Stimulated activated CD4-positive, alpha-beta T cell treated with anti-CD3 and anti-CD28 coated beads, Interleukin-1b, Interleukin-23, amount 100 ng/mL, for 4 hours (primary cell): ENCODE data around the gene CRYZL1.

ENCODE experiments used
- DNase-seq, 2 donors: peaks; one replicate each; pipeline ENCODE4 v3.0.0-alpha.2; 2020; ENCODE audit warnings: low read depth in 2 of 2

The CRYZL1 gene

DNA sequence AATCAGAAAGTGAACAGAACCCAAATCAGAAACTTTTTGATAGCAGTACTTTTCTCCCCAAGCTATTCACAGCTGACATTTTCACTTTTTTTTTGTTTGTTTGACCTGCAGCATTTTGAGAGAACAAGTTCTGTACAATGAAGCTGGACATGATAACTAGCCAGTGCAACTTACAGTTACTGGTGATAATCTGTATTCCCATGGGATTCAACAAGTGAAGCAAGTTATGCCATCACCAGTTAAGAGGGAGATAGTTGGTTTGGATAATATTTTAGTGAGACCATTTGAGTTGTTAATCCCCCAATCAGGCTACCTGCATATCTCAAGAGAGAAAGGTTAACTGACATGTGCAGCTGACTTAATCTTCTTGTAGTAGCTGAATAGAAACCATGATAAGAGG is 80.6 kb downstream of the CRYZL1 start:
- no peak for DNase-seq

DNA sequence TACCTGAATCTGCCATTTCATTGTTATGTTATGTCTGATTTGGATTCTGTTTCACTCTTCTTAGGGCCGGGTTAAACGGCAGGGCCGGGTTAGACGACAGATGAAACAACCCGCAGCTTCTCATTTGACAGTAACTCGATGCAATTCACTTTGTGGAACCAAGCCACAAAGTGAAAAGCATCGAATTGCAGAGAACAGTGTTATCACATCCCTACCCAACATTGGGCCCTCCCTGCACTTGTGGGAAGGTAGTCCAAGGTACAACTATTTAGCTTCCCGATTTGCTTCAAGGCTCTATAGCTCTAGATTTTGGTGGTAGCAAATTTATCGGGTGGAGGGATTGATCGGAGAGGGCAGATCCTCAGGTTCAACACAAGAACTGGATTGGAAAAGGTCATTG is 81.7 kb downstream of the CRYZL1 start:
- DNase-seq = no peak

DNA sequence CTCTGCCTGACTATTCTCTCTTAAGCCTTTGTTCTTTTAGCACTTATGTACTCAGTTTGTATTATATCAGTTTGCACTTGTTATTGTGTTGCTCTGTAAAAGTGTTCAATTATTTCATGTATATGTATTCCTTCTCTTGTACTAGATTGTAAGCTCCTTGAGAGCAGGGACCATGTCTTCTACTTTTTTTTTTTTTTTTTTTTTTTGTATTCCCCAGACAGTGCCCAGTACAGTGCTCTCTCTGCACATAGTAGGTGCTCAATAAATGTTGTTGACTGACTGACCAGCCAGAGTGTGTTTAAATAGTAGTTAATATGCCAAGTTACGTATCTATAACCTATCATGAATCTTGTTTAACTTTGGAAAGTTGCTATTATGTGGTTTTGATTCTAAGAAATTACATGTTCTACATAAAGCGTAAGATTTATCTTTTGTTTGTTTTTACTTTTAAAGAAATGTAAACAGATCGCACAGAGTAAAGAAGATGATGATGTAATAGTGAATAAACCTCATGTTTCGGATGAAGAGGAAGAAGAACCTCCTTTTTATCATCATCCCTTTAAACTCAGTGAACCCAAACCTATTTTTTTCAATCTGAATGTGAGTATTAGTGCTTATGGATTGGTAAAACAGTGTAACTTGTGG is 82.6 kb downstream of the CRYZL1 start:
- no peak for DNase-seq

DNA sequence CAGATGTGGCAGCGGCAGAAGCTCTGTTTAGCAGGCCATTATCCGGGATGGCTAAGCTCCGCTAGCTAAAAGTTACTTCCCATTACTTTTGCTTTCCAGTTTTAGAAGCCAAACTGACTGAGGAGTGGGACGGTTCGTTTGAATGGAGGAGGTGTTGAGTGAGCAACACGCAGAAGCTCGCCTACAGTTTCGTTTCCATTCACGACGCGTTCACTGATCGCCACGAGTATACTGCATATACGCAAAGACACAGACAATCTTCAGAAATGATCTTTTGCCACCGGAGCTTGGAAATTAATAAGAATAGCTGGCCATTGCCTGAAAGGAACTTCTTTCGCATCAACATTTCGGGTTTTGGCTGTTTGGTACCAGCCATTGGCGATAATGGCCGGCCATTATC is 84.1 kb downstream of the CRYZL1 start:
- DNase-seq = no peak

DNA sequence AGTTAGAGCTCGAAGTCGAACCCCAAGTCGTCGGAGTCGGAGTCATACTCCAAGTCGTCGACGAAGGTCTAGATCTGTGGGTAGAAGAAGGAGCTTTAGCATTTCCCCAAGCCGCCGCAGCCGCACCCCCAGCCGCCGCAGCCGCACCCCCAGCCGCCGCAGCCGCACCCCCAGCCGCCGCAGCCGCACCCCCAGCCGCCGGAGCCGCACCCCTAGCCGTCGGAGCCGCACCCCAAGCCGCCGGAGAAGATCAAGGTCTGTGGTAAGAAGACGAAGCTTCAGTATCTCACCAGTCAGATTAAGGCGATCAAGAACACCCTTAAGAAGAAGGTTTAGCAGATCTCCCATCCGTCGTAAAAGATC is 86.6 kb downstream of the CRYZL1 start:
- no peak for DNase-seq

DNA sequence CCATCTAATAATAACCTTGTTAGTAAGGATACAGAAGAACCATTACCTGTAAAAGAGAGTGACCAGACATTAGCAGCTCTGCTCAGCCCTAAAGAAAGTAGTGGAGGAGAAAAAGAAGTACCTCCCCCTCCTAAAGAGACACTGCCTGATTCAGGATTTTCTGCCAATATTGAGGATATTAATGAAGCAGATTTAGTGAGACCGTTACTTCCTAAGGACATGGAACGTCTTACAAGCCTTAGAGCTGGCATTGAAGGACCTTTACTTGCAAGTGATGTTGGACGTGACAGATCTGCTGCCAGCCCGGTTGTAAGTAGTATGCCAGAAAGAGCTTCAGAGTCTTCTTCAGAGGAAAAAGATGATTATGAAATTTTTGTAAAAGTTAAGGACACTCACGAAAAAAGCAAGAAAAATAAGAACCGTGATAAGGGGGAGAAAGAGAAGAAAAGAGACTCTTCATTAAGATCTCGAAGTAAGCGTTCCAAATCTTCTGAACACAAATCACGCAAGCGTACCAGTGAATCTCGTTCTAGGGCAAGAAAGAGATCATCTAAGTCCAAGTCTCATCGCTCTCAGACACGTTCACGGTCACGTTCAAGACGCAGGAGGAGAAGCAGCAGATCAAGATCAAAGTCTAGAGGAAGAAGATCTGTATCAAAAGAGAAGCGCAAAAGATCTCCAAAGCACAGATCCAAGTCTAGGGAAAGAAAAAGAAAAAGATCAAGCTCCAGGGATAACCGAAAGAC is 87.1 kb downstream of the CRYZL1 start:
- DNase-seq = no peak

DNA sequence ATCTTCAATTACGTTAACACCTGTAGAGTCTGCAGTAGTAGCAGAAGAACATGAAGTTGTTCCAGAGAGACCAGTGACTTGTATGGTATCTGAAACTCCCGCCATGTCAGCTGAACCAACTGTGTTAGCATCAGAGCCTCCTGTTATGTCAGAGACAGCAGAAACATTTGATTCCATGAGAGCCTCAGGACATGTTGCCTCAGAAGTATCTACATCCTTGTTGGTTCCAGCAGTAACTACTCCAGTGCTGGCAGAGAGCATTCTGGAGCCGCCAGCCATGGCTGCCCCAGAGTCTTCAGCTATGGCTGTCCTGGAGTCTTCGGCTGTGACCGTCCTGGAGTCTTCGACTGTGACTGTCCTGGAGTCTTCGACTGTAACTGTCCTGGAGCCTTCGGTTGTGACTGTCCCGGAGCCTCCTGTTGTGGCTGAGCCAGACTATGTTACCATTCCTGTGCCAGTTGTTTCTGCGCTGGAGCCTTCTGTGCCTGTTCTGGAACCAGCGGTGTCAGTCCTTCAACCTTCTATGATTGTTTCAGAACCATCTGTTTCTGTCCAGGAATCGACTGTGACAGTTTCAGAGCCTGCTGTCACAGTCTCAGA is 88.4 kb downstream of the CRYZL1 start:
- DNase-seq = no peak

DNA sequence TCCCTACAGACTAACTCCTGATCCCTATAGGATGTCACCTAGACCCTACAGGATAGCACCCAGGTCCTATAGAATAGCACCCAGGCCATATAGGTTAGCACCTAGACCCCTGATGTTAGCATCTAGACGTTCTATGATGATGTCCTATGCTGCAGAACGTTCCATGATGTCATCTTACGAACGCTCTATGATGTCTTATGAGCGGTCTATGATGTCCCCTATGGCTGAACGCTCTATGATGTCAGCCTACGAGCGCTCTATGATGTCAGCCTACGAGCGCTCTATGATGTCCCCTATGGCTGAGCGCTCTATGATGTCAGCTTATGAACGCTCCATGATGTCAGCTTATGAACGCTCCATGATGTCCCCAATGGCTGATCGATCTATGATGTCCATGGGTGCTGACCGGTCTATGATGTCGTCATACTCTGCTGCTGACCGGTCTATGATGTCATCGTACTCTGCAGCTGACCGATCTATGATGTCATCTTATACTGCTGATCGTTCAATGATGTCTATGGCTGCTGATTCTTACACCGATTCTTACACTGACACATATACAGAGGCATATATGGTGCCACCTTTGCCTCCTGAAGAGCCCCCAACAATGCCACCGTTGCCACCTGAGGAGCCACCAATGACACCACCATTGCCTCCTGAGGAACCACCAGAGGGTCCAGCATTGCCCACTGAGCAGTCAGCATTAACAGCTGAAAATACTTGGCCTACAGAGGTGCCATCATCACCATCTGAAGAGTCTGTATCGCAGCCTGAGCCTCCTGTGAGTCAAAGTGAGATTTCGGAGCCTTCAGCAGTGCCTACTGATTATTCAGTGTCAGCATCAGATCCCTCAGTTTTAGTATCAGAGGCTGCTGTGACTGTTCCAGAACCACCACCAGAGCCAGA is 89.2 kb downstream of the CRYZL1 start:
- no peak for DNase-seq

DNA sequence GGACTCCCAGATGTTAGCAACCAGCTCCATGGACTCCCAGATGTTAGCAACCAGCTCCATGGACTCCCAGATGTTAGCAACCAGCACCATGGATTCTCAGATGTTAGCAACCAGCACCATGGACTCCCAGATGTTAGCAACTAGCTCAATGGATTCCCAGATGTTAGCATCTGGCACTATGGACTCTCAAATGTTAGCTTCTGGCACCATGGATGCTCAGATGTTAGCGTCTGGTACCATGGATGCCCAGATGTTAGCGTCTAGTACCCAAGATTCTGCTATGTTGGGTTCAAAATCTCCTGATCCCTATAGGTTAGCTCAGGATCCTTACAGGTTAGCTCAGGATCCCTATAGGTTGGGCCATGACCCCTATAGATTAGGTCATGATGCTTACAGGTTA is 89.9 kb downstream of the CRYZL1 start:
- no peak for DNase-seq

DNA sequence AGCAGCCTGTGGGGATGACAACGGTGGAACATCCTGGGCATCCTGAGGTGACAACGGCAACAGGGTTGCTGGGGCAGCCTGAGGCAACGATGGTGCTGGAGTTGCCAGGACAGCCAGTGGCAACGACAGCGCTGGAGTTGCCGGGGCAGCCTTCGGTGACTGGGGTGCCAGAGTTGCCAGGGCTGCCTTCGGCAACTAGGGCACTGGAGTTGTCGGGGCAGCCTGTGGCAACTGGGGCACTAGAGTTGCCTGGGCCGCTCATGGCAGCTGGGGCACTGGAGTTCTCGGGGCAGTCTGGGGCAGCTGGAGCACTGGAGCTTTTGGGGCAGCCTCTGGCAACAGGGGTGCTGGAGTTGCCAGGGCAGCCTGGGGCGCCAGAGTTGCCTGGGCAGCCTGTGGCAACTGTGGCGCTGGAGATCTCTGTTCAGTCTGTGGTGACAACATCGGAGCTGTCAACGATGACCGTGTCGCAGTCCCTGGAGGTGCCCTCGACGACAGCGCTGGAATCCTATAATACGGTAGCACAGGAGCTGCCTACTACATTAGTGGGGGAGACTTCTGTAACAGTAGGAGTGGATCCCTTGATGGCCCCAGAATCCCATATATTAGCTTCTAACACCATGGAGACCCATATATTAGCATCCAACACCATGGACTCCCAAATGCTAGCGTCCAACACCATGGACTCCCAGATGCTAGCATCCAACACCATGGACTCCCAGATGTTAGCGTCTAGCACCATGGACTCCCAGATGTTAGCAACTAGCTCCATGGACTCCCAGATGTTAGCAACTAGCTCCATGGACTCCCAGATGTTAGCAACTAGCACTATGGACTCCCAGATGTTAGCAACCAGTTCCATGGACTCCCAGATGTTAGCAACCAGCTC is 90.5 kb downstream of the CRYZL1 start:
- no peak for DNase-seq

DNA sequence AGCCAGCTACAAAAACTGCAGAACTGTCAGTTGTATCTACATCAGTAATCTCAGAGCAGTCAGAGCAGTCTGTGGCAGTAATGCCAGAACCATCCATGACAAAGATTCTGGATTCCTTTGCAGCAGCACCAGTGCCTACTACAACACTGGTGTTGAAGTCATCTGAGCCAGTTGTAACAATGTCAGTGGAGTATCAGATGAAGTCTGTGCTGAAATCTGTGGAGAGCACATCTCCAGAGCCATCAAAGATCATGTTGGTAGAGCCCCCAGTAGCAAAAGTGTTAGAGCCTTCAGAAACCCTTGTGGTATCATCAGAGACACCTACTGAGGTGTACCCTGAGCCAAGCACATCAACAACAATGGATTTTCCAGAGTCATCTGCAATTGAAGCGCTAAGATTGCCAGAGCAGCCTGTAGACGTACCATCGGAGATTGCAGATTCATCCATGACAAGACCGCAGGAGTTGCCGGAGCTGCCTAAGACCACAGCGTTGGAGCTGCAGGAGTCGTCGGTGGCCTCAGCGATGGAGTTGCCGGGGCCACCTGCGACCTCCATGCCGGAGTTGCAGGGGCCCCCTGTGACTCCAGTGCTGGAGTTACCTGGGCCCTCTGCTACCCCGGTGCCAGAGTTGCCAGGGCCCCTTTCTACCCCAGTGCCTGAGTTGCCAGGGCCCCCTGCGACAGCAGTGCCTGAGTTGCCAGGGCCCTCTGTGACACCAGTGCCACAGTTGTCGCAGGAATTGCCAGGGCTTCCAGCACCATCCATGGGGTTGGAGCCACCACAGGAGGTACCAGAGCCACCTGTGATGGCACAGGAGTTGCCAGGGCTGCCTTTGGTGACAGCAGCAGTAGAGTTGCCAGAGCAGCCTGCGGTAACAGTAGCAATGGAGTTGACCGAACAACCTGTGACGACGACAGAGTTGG is 91.4 kb downstream of the CRYZL1 start:
- DNase-seq = no peak

DNA sequence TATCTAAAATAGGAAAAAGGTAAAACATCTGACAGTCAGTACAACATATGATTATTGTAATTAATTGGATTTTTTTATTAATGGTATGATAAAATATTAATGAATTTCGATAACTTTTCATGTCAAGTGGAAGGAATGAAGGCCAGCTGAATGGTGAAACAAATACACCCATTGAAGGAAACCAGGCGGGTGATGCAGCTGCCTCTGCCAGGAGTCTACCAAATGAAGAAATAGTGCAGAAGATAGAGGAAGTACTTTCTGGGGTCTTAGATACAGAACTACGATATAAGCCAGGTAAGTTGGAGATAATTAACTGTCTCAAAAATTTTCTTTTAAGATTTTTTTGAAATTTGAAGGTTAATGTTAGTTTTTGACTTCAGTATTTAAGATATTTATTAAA is 95.5 kb downstream of the CRYZL1 start:
- DNase-seq = no peak

DNA sequence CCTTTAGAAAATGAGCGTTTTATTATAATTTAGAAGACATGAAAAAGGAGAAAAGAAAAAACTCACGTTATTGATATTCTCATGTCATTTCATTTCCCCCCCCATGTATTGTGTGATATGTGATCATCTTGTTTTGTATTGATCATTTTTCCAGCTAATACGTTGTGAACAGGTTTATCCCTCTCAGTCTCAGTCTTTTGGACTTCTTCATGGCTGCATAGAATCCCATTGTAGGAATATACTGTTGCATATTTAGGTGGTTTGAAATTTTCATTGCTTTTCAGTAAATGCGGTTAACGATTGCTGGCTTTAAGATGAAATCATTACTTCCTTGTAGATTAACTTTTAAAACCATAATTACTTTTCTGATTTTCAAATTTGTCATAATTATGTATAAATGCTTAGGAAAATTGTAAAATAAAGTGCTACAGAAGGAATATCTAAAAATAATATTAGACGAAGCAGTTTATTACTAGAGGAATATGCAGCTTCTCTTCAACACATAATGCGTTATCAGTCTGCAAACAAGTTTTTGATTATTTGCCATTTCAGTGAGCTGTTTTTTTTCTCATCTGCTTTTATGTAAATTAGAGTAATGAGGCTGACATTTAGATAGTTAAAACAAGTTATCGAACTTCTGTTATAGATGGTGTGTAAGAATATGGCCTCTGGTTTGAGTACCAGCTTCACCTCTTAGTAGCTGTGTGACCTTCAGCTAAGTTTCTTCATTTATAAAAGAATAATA is 96.9 kb downstream of the CRYZL1 start:
- no peak for DNase-seq

DNA sequence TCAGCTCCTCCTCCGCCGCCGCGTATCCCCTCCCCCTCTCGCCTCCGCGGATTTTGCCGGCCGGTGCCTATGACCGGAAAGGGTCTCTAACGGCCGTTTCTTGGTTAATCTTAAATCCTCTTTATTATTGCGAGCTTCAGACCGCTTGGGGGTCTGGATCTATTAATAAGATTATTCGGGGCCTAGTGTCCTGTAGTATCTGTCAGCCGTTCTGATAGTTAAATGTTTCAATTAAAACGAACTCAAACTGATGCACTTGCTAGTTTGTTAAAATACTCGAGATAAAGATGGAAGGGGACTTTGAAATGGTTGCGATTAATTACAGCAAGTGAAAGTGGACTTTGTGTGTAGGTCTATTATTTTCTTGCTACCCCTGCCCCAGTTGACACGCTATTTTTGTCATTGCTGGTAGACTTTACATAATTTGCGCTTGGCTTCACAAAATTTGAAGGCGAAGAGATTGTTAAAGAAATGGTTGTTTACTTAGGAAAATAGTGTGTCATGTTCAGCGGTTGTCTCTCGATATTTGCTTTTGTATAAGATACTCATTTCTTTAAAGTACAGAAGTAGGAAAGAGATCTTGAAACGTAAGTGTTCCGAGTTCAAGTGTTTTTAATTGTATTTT is 97.9 kb downstream of the CRYZL1 start:
- peak; percentile 34 to 63 for DNase-seq

DNA sequence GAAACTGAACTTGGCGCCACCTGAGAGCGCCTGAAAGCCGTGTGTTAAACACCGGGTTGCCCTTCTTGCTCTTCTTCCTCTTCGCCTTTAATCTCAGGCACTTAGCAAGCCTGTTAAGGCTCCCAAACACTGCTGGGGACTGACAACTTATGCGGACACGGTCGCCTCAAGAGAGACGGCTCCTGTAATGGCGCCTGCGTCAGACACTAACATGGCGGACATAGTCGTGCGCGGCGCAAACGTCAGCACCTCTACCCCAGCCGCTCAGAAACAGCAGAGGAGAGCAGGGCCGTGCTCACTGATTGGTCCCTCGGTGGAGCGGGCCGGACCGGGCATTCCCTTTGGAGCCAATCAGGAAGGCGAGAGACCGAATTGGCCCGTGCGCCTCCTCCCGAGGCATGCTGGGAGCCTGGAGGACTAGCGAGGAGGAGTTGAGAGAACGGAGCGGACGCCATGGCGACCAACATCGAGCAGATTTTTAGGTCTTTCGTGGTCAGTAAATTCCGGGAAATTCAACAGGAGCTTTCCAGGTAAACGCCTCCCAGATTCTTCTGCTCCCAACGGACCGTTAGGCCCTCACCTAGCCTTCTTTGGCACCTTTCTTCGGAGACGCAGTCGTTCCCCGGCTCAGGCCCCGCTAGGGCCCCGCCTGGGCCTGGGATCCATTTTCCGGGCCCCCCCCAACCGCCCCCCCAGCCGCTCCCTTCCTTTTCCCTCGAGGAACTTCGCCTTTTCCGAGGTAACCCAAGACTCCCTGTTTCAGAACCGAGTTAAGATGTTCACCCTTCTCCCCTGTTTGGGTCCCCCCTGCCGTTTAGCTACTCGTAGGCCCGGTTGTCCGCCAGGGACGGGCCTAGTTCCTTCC is 98.7 kb downstream of the CRYZL1 start, which contains the start of gene SON:
Gene SON (plus strand): TSS at position 399 of the 865 bp plus-strand sequence. CDS start 55 bp downstream, at position 454.
- peak; percentile 91 to 94 for DNase-seq

DNA sequence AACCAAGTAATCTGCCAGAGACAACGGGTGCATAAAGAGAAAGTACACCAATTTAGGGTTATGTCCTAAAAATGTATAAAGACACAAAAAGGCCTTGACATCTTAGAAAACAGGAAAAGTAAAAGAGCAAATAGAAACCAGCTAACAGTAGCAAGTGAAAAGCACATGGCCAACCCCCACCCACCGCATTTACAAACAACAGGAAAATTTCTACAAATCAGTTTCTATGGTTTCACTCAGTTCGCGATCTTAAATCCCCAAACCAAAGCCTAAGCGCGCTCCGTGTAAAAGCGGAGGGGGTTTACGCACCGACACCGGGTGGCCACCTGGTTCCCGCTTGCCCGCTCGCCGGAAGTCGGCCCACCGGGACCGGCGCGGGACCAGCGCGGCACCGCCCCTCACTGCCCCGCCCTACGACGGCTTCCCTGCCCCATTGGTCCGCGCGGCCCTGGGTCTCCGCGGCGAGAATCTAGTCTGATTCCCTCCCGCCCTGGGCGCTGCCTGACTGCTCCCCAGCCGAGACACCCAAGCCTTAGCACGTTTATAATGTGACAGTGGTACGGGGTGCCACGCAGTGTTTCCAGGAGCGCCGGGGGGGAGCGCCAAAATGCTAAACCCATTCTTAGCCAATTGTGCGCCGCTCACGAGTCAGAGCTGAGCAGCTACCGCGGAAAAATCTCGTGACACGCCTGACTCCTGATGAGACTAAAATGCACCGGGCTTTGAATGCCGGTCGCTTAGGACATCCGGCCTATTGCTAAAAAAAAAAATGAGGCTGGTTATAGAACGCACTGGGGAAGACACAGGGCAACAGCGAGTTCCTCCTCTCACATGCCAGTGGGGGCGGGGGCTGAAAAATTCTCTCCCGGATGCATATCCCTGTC is 99.5 kb downstream of the CRYZL1 start, which contains the start of gene GART:
Gene GART (minus strand): TSS at position 362 of the 884 bp plus-strand sequence. CDS start 2,802 bp downstream, outside the sequence.
- peak; percentile 66 to 81 for DNase-seq
